GOT3 (cell line): ENCODE results near the gene TCF7.

ENCODE experiments used
- DNase-seq: peaks from one replicate; lab custom pipeline; 2025; ENCODE audit warnings: mixed read lengths; lab: John Stamatoyannopoulos, UW

Gene TCF7

DNA sequence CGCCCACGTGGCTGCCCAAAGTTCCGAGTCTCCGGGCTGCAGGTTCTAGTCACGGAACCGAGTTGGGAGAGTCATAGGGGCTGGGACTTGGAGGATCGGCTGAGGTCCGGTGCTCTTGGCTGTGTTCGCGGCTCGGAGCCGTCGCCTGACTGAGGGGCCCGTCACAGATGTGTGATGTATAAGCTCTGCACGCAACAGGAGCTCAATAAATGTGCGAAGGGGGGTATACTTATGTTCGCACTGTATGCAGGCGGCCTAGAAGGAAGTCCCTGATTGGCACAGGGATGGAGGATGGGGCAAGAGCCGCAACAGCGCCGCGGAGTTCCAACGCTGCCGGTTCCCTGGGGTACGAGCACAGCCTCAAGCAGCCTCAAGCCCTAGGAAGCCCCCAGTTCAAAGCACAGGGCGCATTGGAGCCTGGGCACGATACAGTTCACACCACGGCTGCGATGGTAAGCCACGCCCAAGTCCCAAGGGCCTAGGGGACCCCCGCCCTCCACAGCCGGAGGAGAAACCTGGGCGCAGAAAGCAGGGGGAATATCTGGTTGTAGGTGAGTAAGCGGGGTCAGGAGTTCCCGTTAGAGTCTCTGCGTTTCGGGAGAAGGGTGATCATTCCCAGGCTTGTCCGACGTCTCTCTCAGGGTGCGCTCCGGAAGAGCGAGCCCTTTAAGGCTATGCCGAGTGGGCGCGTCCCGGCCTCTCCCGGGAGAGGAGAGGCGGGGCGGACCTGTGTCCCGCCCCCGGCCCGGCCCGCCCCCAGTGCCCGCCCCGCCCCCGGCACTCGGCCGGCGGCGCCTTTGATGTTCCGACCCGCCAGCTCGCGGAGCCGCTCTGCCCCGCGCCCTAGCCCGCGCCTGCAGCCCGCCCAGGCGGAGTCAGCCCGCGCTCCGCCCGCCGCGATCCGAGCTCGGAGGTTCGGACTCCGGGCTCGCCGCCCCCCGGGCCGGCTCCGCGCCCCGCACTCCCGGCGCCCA is at the start of gene TCF7:
Gene TCF7 (plus strand): TSS at position 780 of the 974 bp plus-strand sequence. CDS start 226 bp downstream, outside the sequence.
- DNase-seq, result peak; percentile 43

DNA sequence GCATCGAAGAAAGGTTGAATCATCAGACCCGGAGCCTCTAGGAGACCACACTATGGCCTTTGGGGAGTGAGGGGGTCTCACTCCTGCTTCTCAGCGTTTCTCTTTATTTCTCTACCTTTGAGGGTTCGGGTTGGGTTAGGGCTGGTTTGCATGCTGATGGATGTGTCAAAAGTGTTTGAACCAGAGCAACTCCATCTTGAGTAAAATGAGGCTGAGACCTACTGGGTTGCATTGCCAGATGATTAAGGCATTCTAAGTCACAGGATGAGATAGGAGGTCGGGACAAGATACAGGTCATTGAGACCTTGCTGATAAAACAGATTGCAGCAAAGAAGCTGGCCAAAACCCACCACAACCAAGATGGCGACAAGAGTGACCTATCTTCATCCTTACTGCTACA is 44.9 kb upstream of the TCF7 start:
- DNase-seq, result no peak

DNA sequence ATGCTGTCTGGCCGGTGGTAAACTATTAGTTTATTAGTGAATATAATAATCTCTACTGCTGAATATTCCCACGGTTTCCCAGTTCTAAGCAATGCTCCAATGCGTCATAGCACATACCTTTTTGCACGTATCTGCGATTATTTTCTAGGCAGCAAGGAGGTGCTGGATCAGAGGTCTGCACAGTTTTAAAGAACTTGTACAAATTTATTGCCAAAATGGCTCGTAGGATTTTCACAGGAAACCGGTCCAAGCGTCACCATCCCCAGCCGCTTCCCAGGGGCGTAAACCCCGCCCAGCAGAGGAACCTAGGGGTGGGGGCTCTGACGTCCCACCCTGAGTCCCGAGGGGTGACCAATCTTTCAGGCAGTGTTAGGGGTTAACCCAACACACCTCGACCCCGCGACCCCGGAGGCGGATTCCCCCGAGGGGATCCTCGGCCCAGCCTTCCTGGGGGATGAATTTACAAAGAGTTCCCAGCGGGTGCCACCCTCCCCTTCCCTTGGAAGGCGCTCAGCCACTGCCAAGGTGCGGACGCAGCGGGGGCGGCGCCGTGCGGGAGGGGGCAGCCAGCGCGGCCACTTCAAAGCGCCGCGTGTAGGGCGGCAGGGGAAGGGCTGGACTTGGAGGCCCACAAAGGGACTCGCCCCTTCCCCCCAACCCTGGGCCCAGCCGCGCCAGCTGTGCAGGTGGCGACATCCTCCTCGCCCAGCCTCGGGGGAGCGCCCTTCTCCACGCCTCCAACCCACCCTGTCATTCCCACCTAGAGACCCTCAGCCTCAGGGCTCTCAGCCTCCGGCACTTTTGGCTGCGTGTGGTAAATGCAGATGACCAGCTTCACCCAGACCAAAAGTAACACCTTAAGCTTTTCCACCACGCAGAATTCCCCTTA is 43.5 kb upstream of the TCF7 start:
- DNase-seq, result no peak

DNA sequence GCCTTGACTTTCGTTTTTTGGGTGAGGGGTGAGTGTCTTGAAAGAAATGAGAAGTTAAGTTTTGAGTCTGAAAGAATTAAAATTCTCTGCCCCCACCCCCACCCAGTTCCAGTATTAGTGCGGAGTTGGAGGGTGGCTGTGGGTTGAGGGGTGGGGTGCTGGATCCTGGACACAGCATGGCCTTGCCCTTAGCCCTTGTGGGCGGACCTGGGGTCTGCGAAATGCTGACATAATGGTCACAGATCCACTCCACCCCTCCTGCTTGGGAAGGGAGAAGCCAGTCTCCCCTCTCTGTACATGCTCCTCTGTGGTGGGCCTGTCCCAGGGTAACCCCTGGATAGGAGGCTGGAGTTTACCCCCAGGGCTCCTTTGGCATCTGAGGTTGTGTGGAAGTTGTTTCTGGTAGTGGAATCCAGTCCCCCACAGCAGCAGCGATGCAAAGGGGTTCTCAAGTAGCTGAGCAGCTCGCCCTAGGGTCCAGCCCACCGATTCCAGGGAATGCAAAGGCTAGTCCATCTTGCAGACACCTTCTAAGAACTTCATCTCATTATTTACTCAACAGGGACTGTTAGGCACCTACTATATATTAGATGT is 42.8 kb upstream of the TCF7 start:
- no peak for DNase-seq

DNA sequence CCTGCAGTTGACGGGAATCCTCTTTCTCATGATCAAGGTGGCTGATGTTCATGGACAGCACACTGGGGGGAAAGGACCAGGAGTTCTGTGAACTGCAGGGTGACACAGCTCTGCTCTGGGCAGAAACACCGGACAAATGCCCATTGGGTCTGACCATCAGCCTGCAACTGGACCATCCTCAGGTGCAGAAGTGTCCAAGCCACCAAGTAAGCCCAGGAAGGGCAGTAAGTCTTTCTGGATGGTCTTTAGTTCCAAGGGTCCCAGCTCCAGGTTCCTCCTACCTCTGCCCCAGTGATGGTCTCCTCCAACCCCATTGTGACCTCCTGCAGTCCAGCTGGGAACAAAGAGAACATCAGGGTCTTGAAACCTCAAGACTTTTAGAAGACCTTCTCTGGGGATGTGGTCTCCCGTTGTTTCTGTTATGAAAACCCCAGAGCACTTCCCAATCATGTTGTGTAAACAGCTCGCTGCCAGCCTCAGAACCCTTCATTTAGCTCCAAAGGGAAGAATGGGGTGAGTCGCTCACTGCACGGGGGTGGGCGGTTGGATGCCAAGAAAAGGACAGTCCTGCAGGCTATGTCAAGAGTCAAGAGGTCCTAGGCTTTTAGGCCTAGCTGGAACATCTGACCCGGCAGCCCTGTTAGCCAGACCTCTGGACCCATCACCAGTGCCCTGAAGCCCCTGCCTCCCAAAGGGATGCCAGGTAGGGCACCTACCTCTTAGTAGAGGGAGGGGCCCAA is 41.8 kb upstream of the TCF7 start:
- no peak for DNase-seq

DNA sequence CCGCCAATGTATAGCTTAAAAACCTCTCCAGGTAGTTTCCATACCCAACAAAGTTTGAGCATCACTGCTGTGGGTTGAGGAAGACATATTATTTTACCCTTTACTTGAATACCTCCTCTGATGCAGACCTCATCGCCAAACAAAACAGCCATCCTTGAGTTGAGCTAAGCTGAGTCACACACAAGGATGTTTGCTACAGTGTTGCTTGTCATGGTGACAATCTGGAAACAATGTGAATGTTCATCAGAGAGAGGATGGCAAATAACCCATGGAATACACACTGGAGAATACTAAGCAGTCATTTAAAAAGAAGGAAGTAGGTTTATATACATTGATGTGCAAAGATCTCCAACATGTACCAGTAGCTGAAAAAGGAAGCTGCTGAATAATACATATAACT is 41.1 kb upstream of the TCF7 start:
- no peak for DNase-seq

DNA sequence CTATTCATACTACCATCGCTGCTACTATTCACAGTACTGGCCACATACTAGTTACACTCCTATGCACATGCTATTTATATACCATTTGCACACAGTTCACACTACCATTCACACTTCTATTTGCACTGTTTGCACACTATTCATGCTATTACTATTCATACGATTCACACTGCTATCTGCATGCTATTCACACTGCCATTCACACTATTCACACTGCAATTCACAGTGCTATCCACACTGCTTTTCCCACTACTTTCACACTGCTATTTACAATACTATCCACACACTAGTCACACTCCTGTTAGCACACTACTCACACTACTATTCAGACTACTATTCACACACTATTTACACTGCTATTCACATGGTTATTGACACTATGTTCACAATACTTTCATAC is 39.4 kb upstream of the TCF7 start:
- no peak for DNase-seq

DNA sequence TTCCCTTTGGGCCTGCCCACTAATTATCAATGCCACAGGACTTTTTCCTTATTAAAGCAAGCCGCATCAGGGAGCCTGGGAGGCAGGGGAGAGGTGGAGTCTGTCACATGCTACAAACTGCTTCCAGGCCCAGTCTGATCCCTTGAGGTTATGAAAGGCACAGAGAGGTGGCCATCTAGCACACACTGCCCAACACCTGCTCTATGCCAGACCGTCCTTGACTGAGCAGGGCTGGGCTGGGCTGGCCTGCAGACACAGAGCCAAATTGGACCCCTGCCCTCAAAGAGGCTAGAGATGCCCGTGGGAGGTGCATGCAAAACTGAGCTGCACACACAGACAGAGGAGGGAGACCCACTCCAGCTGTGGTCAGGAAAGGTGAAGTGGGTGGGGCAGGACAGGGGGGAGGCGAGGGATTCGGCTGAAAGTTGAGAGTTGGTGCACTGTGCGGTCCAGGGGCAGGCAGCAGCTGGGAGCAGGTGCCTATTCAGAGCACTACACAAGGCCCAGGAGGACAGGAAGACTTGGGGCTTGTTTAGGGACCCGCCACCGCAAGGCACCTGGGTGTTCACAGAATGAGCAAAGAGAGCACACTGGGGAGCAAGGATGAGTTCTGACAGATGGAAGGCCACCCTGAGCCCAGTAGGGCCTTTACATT is 36.4 kb upstream of the TCF7 start:
- DNase-seq, result no peak

DNA sequence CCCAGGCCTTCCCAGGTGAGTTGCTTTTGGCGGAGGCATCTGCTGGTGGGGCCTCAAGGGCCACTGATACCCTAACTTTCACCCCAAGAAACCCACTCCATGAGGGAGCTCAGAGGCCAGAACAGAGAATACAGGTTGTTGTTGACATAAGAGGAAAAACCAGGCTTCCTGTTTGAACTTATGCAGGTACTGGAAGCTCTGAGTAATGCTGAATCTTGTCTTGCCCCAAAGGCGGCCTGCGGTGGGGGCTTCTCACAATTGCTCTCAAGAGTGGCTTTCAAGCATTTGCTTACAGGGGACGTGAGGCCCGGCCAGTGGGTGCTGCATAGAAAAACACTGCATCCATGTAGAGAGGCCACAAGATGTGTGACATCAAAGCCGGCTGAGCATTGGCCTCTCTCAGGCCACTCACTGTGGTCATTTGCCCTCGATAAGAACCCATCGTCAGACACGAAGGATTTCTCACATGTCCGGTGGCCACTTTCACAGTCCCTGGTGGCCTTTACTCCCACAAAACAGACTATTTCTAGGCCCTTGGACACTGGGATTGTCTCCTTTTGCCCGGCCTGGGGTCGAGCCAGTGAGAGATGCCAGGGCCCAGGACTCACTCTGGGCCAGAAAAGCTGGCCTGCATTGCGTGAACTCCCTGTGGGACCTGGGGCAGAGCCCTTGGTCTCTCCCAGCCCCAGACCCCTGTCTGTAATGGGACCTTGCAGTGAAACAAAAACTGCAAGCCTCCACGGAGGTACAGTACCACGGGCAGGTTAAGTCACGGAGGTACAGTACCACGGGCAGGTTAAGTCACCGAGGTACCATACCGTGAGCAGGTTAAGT is 34.5 kb upstream of the TCF7 start:
- DNase-seq, result no peak

DNA sequence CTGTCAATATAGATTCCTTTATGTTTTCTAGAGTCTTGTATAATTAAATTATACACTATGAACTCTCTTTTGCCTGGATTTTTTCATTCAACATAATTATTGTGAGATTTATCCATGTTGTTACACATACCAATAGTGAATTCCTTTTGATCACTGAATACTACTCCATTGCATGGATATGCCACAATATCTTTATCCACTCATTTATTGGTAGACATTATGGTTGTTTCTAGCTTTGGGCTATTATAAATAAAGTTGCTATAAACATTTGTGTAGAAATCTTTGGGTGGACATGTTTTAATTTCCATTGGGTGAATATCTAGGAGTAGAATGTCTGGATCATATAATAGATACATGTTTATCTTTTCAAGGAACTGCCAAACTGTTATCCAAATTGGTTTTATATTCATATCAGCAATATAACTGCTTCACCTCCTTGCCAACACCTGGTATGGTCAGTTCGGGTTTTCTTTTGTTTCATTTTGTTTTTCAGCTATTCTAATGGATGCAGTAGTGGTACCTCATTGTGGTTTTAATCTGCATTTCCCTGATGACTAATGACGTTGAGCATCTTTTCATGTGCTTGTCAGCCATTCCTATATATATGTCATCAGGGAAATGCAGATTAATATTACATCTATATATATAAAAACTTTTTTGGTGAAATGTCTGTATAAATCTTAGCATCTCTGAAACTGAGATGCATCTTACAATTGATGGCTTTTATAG is 32.1 kb upstream of the TCF7 start:
- DNase-seq, result no peak

DNA sequence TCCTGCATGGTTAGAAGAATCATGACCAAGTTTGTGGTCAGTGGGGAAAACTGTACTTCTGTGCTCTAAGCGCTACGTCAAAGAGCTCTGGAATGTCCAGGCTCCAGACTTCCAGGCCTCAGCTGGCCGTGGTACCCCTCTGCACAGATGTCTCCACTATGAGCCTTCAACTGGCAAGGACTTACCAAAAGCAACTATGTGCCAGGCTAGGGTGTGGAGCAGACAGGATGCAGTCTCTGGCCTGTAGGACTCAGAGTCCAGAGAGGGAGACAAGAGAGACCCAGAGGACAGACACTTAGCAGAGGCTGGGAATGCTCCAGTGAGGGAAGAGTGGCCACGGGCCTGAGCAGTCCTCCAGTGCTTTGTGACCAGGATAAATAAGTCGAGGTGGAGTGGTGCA is 31.0 kb upstream of the TCF7 start:
- DNase-seq, result no peak

DNA sequence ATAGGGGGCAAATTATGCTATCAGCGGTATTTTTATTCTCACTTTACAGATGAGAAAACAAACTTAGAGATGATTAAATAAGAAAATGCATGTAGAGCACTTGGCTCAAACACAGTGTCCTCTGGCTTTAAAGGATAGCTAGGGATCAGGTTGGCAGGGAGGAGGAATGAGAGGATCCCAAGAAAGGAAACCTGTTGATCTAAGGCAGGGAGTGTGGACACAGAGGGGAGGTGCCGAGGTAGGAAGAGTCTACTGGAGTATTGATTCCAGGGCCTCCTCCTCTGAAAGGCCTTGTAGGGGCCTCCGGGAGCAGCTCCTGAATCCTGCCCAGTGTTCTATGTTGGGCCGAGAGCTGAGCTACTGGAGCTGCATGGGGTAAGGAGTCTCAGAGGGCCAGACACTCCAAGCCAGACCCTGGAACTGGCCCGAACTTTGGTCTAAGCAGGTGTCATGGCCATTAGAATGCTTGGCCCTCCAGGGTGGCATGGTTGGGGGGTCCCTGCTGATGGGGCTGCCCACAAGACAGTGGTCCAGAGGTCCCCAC is 30.4 kb upstream of the TCF7 start:
- DNase-seq, result no peak

DNA sequence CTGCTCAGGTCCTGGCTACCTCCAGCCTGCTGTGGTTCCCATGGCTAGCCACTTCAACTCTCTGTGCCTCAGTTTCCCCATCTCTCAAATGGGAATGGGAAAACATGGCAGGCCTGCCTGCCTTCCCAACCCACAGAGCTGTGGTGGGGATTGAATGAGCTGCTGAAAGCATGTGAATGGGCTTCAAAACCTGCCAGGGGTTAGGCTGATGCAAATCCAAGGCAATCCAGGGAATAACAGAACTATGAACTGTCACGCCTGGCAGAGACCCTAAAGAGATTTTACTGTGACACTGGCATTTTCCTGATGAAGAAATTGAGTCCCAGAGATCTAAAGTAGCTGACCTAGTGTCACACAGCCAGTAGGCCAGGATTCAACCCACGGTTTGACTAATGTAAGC is 29.9 kb upstream of the TCF7 start:
- DNase-seq, result no peak

DNA sequence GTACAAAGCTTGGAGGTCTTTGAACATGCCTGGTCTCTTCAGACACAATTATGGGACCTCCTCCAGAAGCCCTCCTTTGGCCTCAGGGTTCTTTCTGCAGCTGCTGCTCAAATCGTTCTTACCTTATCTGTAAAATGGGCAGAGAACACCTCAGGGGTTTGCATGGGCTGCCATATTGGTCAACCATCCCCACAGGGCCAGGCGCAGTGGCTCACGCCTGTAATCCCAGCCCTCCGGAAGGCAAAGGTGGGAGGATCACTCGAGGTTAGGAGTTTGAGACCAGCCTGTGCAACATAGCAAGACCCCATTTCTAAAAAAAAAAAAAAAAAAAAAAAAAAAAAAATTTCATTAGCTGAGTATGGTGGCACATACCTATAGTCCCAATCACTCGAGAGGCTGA is 29.1 kb upstream of the TCF7 start:
- no peak for DNase-seq

DNA sequence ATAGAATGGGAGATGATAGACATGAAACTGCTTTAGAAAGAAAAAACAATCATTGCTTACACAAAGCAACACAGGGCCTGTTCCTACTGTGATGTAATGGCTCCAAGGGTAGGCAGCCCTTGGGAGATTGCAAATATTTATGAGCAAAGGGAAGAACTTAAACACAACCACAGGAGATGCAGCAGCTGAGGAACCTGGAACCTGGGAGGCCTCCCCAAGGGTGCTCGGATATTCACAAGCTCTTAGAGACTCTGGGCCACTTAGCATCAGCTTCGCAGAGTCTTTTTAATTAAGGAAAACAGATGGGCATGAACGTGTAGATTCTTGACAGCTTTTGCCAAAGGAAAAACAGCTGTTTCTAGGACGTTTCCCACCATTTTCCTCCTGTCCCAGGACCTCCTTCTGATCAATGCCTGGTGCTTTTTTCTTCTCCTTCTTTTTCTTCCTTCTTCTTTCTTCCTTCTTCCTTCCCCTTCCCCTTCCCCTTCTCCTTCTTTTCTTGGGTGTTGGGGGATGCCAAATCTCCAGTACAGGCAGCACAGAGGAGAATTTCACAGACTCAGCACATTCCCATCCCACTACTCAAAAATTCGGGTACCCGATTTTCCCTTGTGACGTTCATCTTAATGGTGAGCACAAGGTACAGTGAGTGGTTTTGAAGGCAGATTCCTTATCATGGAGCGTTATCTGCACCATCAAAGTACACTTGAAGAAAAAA is 28.1 kb upstream of the TCF7 start:
- no peak for DNase-seq

DNA sequence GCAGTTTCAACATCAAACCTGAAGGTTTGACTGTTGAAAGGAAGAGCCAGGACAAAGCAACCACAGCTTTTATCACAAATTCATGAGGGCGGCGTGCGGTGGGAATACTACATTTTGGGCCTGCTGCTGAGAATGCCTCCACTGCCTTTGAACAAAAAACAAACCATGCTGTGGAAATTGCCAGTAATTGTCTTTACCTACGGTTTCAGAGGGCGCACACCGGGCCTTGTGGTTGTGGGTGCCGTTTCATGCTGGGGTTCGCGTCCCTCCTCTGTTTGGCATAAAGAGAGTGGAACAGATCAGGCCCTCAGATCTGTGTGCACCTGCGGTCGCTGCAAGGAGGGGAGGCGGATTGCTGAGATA is 27.6 kb upstream of the TCF7 start:
- no peak for DNase-seq

DNA sequence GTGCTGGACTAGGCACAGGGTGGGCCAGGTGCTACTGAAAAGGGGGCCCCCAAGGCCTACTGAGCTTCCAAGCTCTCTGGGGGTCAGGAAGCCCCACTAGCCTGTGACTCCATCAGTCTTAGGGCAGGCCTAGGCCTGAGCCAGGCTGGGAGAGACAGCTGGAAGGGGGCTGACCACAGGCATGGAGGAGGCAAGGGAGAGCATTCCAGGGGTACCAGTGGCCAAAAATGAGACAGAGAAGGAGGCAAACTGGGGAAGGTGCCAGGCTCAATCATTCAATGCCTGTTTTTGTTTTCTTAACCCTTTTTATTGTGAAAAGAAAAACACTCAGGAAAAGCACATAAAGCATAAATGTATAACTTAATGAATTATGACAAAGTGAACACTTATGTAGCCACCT is 26.2 kb upstream of the TCF7 start:
- DNase-seq, result no peak

DNA sequence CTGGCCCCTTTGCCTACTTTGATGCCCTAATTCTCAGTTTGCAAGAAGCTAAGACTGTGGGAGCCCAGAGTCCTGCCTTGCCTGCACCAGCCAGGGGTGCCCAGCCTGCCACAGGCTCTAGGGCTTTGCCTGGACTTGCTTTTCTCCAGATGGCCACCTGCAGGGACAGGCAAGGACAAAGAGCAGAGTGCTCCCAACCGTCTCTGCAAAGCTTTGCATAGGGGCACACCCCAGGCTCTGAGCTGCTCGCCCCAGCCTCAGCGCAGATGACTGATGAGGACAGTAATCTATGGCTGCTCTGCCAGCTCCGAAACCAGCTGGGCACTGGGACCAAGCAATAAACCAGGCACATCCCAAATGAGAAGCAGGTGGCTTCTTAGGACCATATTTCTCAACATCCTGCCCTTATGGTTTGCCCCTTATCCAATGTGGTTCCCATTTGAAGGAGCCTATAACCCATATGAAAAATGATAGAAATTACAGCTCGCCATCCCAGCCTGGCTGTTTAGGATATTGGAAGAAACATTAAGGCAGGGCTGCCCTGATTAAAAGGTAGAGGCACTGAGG is 25.4 kb upstream of the TCF7 start:
- DNase-seq, result no peak
